OCI-LY1 (cell line): ENCODE measurements around the gene MAPK8.

Experiments
- H2AFZ ChIP-seq: fragments of 200-600 bp; sonication (generic), shearing (Covaris generic); 2 replicates; pipeline ENCODE4 v1.6.0; 2014; ENCODE audit warnings: antibody characterized with exemption, mild to moderate bottlenecking, low read length
- H3F3A ChIP-seq: fragments of 200-600 bp; sonication (generic), shearing (Covaris generic); 2 replicates; pipeline ENCODE4 v1.6.0; 2014; ENCODE audit warnings: mild to moderate bottlenecking, antibody characterized with exemption, low read length, moderate library complexity; ENCODE audit not compliant: insufficient read depth
- H3K27ac ChIP-seq: fragments of 200-600 bp; sonication (generic); 2 replicates; pipeline ENCODE4 v1.5.1; 2014; ENCODE audit warnings: low read length, mixed run types, mild to moderate bottlenecking, low read depth; ENCODE audit not compliant: poor library complexity, severe bottlenecking
- H3K27me3 ChIP-seq: fragments of 200-600 bp; sonication (generic); 2 replicates; pipeline ENCODE4 v1.6.0; 2014; ENCODE audit warnings: antibody characterized with exemption, mild to moderate bottlenecking, low read length, moderate library complexity; ENCODE audit not compliant: insufficient read depth
- H3K36me3 ChIP-seq: fragments of 200-600 bp; sonication (generic); 2 replicates; pipeline ENCODE4 v1.6.1; 2014; ENCODE audit warnings: mild to moderate bottlenecking, antibody characterized with exemption, low read length, moderate library complexity, mixed read lengths; ENCODE audit not compliant: insufficient read depth
- H3K4me1 ChIP-seq: fragments of 200-600 bp; sonication (generic); 2 replicates; pipeline ENCODE4 v1.5.1; 2014; ENCODE audit warnings: mild to moderate bottlenecking, low read length, moderate library complexity; ENCODE audit not compliant: insufficient read depth, severe bottlenecking
- H3K4me2 ChIP-seq: fragments of 200-600 bp; sonication (generic), shearing (Covaris generic); 2 replicates; pipeline ENCODE4 v1.6.1; 2014; ENCODE audit warnings: low read length
- H3K4me3 ChIP-seq: fragments of 200-600 bp; sonication (generic); 2 replicates; pipeline ENCODE4 v1.5.1; 2014; ENCODE audit warnings: low read length, low read depth, mild to moderate bottlenecking, mixed read lengths; ENCODE audit not compliant: poor library complexity, severe bottlenecking
- H3K79me2 ChIP-seq: fragments of 200-600 bp; shearing (Covaris generic); 2 replicates; pipeline ENCODE4 v1.6.1; 2016; ENCODE audit warnings: mixed run types, low read length, mixed read lengths; ENCODE audit not compliant: insufficient read depth
- H3K9ac ChIP-seq: fragments of 200-600 bp; sonication (generic), shearing (Covaris generic); 2 replicates; pipeline ENCODE4 v1.6.1; 2014; ENCODE audit warnings: mild to moderate bottlenecking, low read length, mixed read lengths
- H3K9me2 ChIP-seq: fragments of 200-600 bp; sonication (generic), shearing (Covaris generic); 2 replicates; pipeline ENCODE4 v1.6.1; 2014; ENCODE audit warnings: low read depth, mild to moderate bottlenecking, low read length, mixed read lengths
- H3K9me3 ChIP-seq: fragments of 200-600 bp; shearing (Covaris generic); 2 replicates; pipeline ENCODE4 v1.6.1; 2014; ENCODE audit warnings: low read length, mixed read lengths
- H4K20me1 ChIP-seq: fragments of 200-600 bp; sonication (generic), shearing (Covaris generic); 2 replicates; pipeline ENCODE4 v1.6.0; 2016; ENCODE audit warnings: mild to moderate bottlenecking, low read length; ENCODE audit not compliant: insufficient read depth
- CTCF ChIP-seq: fragments of 200-600 bp; sonication (generic), shearing (Covaris generic); IDR thresholded peaks from 2 replicates; pipeline ENCODE4 v1.5.1; 2017; ENCODE audit warnings: mild to moderate bottlenecking, antibody characterized with exemption, low read length, moderate library complexity, mixed read lengths
- EZH2 ChIP-seq: fragments of 200-600 bp; sonication (generic), shearing (Covaris generic); IDR thresholded peaks from 2 replicates; pipeline ENCODE4 v1.8.0; 2017; ENCODE audit warnings: borderline replicate concordance, mixed run types, mild to moderate bottlenecking, antibody characterized with exemption, low read length, moderate library complexity, mixed read lengths

The MAPK8 gene

GRCh38 chr10:48306265-48306869 is at the start of gene MAPK8:
Gene MAPK8, plus strand, starts transcription at chr10:48306677. Its CDS starts 94,984 bp downstream, at chr10:48401661.
- no peaks in the 10 kb centered on the region for H4K20me1 ChIP-seq
- H3F3A ChIP-seq = no peaks in the 10 kb centered on the region; the same call in 1 of the 2 replicates
- H2AFZ ChIP-seq = no peak within 1 kb of the TSS
- H3K4me3 ChIP-seq = peak within 1 kb of the TSS; percentile 92
- no peaks in the 10 kb centered on the region for H3K27me3 ChIP-seq
- no peaks in the 10 kb centered on the region for H3K79me2 ChIP-seq
- H3K4me2 ChIP-seq = peak within 1 kb of the TSS; percentile 98
- no peak within 1 kb of the TSS for H3K27ac ChIP-seq
- no peak for TF ChIP-seq CTCF
- H3K9me2 ChIP-seq = no peaks in the 10 kb centered on the region
- no peaks in the 10 kb centered on the region for H3K36me3 ChIP-seq
- peak within 1 kb of the TSS; percentile 86 for H3K9ac ChIP-seq
- H3K9me3 ChIP-seq = no peaks in the 10 kb centered on the region
- peaks cover 13% of the 10 kb centered on the region for H3K4me1 ChIP-seq

DNA sequence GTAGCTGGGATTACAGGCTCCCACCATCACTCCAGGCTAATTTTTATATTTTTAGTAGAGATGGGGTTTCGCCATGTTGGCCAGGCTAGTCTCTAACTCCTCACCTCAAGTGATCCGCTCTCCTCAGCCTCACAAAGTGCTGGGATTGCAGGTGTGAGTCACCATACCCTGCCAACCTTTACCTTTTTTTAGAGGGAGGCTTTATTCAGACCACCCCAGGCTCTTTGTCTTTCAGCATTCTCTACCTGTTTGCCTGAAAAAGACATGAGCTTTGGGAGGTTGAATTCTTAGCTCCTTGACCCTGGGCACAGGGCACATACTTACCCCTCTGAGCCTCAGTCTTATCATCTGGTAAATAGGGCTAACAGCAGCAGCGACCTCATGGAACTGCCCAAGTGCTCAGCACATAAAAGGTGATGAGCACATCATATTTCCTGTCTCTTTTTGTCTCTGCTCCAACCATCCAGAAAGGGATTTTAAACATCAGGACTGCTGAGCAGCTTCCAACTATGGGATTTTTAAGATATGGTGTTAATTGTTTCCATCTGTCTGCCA is 49.0 kb upstream of the MAPK8 start:
- TF ChIP-seq CTCF (no peak), EZH2 (no peak)
- H3F3A ChIP-seq = no peaks in the 10 kb centered on the region; the same call in 1 of the 2 replicates
- no peaks in the 10 kb centered on the region for H3K79me2 ChIP-seq
- H3K4me1 ChIP-seq = no peaks in the 10 kb centered on the region
- H2AFZ ChIP-seq = no peak overlapping the region
- H3K9ac ChIP-seq = no peak overlapping the region
- H3K4me3 ChIP-seq = no peak overlapping the region
- H3K9me2 ChIP-seq = no peaks in the 10 kb centered on the region
- no peaks in the 10 kb centered on the region for H4K20me1 ChIP-seq
- no peak overlapping the region for H3K4me2 ChIP-seq
- H3K36me3 ChIP-seq = no peaks in the 10 kb centered on the region
- 0 out of 2 replicates have a peak, but pooled peaks cover 2% of the 10 kb centered on the region for H3K9me3 ChIP-seq
- H3K27ac ChIP-seq = no peak overlapping the region
- no peaks in the 10 kb centered on the region; the same call in 1 of the 2 replicates for H3K27me3 ChIP-seq

DNA sequence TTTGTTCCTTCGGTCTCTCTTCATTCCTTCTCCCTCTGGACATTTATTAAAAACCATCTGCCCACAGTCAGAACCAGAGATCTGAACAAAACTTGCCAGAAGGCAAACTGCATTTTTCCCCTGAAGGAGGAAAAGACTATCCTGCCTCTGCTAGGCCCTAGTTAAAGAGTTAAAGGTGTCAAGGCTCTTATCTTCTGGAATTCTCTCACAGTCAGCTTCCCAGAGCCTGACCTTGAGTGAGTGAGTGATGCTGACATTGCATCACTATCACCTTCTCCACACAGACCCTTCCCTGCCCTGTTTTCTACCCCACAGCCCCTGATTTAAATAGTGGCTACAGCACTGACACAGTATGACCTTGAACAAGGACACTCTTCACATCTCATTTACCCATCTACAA is 48.4 kb upstream of the MAPK8 start:
- H3K36me3 ChIP-seq = no peaks in the 10 kb centered on the region
- H3K9me3 ChIP-seq = 0 out of 2 replicates have a peak, but pooled peaks cover 2% of the 10 kb centered on the region
- no peaks in the 10 kb centered on the region for H3K9me2 ChIP-seq
- H3F3A ChIP-seq = no peaks in the 10 kb centered on the region; the same call in 1 of the 2 replicates
- H3K27ac ChIP-seq = no peak overlapping the region
- H4K20me1 ChIP-seq = no peaks in the 10 kb centered on the region
- no peaks in the 10 kb centered on the region for H3K79me2 ChIP-seq
- H3K4me1 ChIP-seq = no peaks in the 10 kb centered on the region
- no peak overlapping the region for H3K9ac ChIP-seq
- no peak overlapping the region for H3K4me2 ChIP-seq
- TF ChIP-seq CTCF = no peak
- no peak overlapping the region for H3K4me3 ChIP-seq
- H3K27me3 ChIP-seq = no peaks in the 10 kb centered on the region
- no peak overlapping the region for H2AFZ ChIP-seq
